GM12875 (cell line): ENCODE data around the gene ADAMTS4.
A peak's percentile ranks its signal among the peaks of the same experiment; 100 is the strongest.

Source experiments
- H3K4me3 ChIP-seq: one replicate; pipeline ENCODE4 v1.5.1; 2011; ENCODE audit warnings: low read depth, low read length, control low read depth
- TF ChIP-seq, protein P1 (sequence below): IDR thresholded peaks from 2 replicates; pipeline ENCODE4 v1.5.1; 2011; ENCODE audit warnings: low read depth, mild to moderate bottlenecking, control low read depth, inconsistent platforms, low read length, moderate library complexity, borderline replicate concordance; ENCODE audit not compliant: insufficient read depth

The ADAMTS4 gene

DNA sequence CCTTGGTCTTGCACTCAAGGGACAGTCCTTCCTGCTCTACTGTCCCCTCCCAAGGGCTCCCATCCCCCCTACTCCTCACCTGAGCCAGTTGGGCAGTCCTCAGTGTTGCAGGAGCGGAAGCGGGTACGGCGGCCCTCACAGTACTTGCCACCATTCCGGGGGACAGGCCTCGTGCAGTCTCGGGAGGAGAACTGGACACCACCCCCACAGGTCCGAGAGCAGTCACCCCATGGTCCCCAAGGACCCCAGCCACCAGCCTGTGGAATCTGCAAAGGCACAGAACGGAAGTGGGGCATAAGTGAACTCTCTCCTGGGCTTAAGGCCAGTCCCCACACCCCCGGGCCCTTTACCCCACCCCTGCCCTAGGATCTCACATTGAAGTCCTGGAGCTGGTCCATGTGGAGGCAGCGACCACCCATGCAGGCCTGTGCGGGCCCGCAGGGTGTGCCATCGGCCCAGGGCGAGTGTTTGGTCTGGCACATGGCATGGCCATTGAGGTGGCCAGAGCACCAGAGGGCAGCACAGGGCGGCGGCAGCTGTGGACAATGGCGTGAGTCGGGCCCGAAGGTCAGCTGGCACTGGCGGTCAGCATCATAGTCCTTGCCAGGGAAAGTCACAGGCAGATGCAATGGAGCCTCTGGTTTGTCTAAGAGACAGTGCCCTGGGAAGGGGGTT, 5.2 kb downstream of the ADAMTS4 start:
- TF ChIP-seq, protein P1, sequence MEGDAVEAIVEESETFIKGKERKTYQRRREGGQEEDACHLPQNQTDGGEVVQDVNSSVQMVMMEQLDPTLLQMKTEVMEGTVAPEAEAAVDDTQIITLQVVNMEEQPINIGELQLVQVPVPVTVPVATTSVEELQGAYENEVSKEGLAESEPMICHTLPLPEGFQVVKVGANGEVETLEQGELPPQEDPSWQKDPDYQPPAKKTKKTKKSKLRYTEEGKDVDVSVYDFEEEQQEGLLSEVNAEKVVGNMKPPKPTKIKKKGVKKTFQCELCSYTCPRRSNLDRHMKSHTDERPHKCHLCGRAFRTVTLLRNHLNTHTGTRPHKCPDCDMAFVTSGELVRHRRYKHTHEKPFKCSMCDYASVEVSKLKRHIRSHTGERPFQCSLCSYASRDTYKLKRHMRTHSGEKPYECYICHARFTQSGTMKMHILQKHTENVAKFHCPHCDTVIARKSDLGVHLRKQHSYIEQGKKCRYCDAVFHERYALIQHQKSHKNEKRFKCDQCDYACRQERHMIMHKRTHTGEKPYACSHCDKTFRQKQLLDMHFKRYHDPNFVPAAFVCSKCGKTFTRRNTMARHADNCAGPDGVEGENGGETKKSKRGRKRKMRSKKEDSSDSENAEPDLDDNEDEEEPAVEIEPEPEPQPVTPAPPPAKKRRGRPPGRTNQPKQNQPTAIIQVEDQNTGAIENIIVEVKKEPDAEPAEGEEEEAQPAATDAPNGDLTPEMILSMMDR, result no peak
- H3K4me3 ChIP-seq, result no peak overlapping the region

DNA sequence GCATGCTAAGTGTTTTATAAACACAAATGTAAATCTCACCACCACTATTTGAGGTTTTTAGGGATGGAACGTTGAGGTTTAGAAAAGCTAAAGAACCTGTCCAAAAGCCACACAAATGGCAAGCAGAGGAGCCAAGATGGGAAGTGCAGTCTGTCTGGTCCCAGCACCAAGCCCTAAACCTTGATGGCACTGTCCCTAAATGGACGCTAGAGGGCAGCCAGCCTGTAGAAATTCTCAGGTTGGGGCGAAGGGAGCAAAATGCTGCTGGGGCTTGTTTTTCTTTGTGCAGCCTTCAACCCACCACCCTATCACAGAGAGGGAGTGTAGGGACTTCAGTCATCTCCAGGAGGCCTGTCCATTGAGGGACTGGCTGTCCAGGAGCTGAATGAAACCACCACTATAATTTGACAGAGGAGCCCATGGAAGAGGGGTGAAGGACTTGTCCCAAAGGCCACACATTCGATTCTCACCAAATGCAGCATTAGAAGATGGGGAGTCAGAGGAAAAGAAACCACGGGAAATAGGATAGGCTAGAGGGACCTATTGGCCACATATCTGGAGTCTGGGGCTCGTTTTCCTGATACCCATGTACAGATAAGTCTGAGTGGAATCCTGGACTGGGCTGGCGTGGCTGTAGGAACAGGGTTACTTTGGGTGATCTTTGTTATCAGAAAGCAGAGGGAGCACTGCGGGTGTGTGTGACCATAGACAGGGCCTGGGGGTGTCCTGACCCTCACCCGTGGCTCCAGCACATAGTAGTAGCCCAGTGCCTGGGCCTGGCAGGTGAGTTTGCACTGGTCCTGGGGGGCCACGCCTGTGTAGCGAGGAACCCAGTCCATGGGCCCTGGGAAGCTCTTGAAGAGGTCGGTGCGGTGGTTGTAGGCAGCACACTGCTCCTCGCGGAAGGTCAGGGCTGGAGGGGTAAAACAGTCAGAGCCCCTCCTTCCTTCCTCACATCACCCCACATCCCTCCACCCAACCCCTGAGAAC, 6.1 kb downstream of the ADAMTS4 start:
- no peak overlapping the region for H3K4me3 ChIP-seq
- TF ChIP-seq, protein P1, result peak; percentile 88

DNA sequence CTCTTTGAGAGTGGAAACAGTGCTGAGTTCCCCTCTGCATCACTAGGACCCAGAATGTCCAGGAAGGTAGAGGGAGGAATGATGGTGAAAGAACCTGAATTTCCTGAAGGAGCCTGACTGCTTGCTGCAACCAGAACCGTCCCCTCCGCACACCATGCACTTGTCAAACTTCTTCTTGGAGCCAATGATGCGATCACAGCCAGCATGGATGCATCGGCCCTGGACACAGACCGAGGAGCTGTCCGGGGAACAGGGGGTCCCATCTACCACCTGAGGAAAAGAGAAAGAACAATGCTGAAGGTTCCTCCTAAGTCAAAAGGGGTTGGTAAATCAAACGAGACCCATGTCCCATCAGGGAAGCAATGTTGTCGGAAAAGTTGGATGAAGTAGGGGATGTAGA, 6.9 kb downstream of the ADAMTS4 start:
- TF ChIP-seq, protein P1, result no peak

DNA sequence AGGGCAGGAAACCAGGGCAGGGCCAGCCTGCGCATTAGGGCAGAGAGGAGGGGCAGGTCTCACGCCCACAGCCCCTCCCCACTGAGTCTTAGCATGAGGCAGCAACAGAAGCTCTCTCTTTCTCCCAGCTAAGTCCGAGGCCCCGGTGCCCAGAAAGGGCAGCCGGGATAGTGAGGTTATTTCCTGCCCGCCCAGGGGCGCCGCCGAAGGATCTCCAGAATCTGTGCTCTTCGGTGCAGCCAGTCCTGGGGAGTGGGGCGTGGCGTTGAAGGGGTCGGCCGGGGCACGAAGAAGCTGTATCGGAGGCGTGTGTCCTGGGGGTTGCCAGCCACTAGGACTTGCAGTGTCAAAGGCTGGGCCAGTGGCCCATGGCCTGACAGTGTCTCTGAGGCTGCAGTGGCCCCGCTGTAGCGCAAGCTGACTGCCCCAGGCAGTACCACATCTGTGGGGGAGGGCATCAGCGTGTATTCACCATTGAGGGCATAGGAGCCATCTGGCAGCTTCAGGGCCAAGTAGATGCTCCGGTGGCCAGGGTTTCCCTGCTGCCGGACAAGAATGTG, 7.8 kb downstream of the ADAMTS4 start:
- TF ChIP-seq, protein P1, result no peak

More for the DNA sequence above, 6.9 kb downstream of the ADAMTS4 start:
- H3K4me3 ChIP-seq, result no peak overlapping the region

DNA sequence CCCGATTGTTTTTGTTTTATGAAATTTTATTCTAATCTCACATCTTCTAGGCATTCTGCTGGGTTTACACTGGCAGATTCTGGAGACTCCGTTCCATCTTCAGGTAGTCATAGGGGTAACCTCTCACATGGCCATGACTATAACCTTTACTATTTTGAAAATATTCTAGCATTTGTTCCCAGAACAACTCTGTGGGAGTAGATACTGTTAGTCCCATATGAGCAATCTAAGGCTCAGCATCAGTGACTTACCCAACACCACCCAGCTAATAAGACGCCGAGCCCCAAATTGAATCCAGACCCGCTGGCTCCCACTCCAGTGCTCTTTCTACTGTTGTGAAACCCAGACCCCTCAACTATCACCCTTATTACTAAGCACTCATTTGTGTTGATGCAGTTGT, 9.8 kb downstream of the ADAMTS4 start:
- no peak overlapping the region for H3K4me3 ChIP-seq
- TF ChIP-seq, protein P1, result no peak

More for the DNA sequence above, 7.8 kb downstream of the ADAMTS4 start:
- H3K4me3 ChIP-seq, result no peak overlapping the region

DNA sequence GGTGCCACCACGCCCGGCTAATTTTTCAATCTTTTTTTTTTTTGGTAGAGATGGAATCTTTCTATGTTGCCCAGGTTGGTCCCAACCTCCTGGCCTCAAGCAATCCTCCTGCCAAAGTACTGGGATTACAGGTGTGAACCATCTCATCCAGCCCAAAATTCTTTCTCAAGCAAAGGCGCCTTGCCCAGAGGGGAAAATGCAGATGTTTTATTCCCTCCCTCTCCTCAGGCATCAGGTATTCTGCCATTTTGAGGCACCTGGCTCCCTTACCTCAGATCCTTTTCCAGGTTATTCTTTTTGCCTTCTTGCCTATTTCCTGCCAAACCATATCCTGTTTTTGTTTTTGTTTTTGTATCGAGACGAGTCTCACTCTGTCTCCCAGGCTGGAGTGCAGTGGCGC, 10.5 kb downstream of the ADAMTS4 start:
- TF ChIP-seq, protein P1, result no peak
- H3K4me3 ChIP-seq, result no peak overlapping the region

DNA sequence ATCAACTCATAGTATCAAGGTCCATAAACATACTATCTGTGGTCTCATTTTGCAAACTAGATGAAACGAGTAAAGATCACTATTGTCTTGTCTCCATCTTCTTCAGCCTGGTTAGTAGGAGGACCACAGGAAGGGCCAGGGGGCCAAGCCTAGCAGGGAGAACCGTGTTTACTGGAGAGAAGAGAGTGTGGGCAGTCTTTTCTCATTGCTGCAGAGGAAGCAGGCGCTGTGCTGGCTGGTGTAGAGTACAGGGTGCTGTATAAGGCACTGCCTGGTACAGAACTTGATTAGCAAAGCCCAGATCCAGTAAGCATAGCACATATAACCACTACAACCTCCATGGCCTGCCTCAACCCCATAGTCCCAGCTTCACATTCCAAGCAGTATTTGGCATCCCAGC, 11.5 kb downstream of the ADAMTS4 start:
- H3K4me3 ChIP-seq, result no peak overlapping the region
- TF ChIP-seq, protein P1, result no peak
